Measurements from ENCODE around the gene SLC66A2.

GRCh38 chr18:79912994-79913831, 38.2 kb downstream of the SLC66A2 start:
- TF ChIP-seq POLR2A (IDR thresholded peaks at IDR 0.05): no peak
- no peak for TF ChIP-seq POLR2AphosphoS5 (IDR thresholded peaks at IDR 0.05)
- TF ChIP-seq EP300 (IDR thresholded peaks at IDR 0.05; ENCODE audit: low read depth): no peak

Data from transverse colon (tissue), 3 donors.